GM19025 (cell line): ENCODE results near the gene C1orf52.
"Not testable (repeated sequence)": the region's sequence is repeated elsewhere in the genome, so short reads cannot be mapped to it uniquely, and the experiment has no call there.

ENCODE experiments used
- ATAC-seq: cut with Tn5 transposase; IDR thresholded peaks from one replicate; pipeline ENCODE4 v1.9.1; 2021; ENCODE audit warnings: mild to moderate bottlenecking, low read depth, moderate library complexity; ENCODE audit not compliant: unreplicated experiment

Gene C1orf52

DNA sequence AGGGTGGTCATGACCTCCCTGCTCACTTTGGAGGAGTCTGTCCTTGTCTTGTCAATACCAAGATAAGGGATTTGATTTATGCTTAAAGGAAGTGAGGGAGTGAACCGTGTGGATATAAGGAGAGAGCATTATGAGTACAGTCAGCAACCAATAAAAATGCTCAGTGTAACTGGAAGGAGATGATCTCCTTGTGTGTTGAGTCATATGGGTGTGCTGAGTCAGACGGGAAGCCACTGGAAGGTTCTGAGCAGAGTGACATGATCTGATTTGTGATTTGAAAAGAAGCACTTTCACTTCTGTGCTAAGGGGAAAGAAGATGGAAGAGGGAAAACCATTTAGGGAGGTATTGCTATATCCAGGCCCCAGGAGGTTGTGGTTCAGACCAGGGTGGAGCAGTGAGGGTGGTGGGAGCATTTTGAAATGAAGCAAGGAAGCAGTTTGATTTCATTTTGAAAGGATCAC lies 19.4 kb upstream of the C1orf52 start:
- no peak for ATAC-seq

DNA sequence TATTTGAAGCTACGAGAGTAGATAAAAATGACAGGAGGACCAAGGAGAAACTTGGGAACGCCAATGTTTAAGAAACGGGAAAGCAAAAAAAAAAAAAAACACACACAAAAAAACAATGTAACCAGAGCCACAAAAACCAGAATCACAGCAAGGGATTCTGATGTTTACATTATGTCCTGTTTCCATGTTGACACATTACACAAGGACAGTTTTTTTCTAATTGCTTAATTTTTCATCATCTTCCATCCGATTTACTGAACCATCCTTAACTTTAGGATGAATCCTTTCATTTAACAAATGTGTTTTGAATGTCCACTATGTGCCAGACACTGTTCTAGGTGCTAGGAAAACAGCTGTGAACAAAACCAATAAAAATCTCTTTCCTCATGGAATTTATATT lies 18.3 kb upstream of the C1orf52 start:
- ATAC-seq = no peak

DNA sequence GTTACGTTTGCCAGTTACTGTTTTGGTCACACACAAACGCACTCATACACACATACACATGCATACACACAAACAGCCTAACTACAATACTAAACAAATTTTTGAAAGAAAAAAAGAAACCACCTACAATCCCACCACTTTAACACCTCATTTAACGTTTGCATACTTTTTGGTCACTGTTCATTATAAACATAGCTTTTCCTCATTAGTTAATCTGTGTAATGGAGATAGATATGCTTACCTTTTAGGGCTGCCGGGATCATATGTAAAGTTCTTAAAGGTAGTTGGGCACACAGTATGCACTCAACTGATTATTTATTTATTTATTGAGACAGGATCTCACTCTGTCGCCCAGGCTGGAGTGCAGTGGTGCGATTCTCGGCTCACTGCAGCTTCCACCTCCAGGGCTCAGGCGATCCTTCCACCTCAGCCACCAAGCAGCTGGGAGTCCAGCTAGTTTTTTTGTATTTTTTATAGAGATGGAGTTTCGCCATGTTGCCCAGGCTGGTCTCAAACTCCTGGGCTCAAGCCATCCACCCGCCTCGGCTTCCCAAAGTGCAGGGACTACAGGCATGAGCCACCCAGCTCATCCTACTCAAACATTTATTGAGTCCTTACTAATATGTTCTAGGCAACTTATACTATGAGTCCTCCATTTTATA lies 17.6 kb upstream of the C1orf52 start:
- no peak for ATAC-seq

DNA sequence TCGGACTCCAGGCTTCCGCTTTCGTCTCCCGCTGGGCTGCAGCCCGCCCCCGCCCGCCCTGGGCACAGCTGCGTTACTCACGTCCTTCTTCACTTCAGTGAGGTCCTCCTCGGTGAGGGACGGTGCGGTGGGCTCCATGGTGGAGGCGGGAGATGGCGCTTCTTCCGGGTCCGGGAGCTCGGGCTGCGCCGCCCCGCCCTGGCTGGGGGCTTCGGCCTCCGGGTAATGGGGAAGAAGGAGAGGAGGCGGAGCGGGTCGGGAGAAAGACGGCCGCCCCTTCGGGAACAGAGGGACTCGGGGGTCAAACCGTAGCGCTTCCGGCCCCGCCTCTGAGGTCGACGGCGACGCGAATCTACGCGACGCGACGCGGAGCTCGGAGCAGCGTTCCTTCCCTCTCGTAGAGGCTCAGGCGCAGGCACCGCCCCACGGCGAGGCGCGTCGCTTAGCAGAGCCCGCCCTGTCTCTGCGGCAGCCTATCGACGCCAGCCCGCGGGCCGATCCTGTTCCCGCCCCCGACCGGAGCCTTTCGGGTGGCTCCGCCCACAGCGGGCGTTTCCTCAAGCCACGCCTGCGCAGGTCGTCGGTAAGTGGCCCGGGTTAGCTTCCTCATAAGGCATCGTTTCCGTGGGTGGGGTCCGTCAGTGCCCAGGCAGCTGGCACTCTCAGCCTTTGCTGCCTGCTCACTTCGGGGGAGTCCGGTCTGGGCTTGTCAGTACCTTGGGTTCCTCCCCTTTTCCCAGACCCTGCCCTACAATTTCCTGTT lies 16.9 kb upstream of the C1orf52 start, which contains the start of gene BCL10:
TSS of gene BCL10 (minus strand) at position 418 of the 763 bp plus-strand sequence. CDS start at position 138, 280 bp downstream.
- peak; percentile 96 for ATAC-seq

DNA sequence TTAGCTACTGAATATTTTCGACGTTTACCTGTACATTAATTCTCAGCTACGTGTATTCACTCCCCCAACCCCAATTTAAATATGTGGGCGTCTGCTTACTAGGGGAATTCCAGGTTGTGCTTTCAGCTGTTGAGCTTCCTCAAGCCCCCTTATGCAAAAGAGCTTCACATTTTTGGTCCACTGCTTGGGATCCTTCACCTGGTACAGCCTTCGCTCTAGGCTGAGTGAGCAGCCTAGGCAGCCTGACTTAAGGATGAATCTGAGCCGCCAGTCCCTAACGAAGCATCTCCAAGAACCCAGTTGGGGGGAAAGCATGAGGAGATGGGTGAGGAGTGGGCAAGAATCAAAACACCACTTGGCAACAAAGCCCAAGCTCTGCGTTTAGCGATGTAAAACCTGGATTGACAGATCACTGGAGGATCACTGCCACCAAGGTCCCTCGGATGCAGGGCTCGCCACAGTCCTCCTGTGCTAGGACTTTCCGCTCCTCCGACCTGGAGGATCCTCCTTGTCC lies 16.3 kb upstream of the C1orf52 start:
- ATAC-seq = no peak

DNA sequence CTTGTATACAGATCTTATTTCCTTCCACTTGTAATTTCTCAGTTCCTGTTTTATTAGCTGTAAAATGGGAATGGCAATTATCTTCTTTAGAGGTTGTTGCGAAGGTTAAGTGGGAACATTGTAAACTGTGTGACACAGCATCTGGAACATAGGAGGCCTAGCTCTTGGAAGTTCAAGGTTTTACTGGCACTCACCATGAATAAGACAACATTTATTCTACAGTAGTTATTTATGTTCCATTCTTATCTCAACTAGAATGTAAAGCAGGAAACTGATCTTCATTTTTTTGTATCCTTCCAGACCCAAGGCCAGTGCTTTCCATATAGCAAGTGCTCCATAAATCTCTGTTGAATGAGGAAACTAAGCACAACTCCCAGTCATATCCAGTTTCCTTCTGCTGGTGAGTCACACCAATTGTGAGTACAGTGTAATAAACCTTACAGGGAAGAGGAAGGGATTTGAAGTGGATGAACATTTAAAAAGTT lies 15.5 kb upstream of the C1orf52 start:
- ATAC-seq = no peak

DNA sequence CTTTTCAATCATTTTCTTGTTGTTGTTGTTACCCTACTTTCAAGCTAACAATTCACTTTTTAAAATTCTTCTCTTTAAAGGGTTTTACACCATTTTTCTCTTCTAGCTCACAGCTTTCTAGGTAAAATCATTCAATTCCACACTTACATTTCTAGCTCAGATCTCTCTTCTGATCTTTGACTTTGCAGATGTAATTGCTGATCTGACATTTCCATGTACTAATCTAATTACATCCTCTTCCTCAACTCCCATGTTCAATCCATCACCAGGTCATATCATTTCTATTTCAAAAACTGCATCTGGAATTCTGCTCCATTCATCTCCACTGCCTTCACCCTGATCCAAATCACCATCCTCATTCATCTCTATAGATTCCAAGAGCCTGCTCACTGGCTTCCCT lies 13.9 kb upstream of the C1orf52 start:
- ATAC-seq = no peak

DNA sequence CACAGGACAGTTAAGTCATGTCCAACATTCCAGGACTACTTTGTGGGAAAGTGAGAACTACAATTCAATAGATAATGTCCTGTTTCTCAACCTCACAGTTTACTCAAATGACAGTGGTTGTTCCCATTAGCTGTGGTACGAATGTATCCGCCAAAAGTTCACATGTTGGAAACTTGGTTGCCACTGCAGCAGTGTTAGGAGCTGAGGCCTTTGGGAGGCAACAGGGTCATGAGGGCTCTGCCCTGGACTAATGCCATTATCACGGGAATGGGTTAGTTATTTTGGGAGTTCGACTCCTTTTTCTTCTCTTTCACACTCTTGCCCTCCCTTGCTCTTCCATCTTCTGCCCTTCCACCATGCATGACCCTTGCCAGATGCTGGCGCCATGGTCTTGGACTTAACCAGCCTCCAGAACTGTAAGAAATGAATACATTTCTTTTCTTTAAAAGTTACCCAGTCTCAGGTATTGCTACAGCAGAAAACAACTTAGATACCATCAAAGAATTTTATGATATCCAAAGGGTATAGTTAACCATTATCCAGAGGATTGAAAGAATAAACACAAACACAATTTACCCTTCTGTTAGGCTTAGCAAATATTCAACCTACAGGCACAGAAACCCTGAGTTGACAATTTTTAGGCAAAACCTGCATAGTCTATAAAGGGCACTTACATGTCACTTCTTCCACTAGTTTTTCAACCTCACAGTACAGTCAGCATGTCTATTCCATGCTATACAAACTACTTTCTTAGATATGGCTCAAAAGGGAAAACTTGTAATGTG lies 9.5 kb upstream of the C1orf52 start:
- no peak for ATAC-seq

DNA sequence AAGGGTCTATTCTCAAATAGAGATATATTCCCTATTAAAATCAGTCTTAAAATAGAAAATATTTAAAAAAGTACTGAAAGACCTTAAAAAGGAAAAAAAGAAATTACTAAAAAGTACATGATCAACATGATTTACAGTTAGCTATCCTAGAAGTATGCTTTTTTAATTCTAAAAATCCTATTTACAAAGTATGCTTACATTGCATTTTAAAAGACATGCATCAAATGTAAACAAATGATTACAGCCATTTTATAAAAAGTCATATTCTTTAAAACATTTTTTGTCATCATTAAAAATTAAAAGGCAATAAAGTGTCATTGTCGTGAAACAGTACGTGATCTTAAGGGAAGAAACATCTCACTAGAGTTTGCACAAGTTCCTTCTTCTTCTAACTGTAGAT lies 7.9 kb upstream of the C1orf52 start:
- no peak for ATAC-seq

DNA sequence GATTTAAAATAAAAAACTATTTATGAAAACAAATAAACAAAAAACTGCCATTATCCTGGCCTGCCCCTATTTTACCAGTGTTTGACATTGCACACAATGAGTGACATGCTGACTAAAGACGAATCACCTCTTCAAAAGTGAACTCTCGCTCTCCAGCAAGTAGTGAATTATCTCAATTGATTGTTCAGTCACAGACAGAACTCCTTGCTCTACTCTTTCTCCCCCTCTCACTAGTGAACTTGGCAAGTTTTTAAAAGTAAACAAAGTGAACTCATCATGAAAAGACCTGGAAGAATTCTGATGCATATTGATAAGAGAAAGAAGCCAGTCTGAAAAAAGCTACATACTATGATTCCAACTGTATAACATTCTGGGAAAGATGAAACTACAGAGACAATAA lies 4.7 kb upstream of the C1orf52 start:
- no peak for ATAC-seq

DNA sequence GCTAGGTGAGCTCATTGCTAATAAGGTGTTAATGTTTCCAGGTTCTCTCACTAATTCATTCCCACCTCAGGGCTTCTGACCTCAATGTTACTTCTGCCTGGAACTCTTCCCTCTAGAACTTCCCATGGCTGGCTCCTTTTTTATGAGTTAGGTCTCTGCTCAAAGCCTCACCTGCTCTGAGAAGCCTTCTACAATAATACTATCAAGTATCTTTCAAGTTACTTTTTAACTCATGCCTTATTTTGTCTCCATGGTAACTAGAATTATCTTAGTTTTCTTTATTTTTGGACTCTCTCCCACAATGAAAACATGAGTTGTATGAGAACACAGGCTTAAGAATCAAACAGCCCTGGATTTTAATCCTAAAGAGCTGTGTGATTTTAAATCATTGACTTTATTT lies 3.5 kb upstream of the C1orf52 start:
- no peak for ATAC-seq

DNA sequence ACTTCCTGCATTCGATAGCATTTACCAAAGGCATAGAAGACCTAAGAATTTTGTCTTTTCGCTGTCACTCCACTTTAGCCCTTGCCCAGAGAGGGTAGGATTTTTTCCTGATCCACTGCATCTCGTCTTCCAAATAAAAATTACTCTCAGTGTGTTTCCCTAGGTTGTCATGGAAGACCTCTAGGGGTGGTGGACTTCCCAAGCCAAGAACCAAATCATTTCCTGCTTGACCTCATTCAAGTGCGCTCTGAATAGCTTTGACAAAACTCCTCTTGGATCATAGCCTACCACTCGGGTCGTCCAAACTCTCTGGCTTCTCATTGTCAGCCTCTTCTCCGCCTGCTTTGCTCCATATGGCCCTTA lies 431 bp upstream of the C1orf52 start:
- no peak for ATAC-seq

DNA sequence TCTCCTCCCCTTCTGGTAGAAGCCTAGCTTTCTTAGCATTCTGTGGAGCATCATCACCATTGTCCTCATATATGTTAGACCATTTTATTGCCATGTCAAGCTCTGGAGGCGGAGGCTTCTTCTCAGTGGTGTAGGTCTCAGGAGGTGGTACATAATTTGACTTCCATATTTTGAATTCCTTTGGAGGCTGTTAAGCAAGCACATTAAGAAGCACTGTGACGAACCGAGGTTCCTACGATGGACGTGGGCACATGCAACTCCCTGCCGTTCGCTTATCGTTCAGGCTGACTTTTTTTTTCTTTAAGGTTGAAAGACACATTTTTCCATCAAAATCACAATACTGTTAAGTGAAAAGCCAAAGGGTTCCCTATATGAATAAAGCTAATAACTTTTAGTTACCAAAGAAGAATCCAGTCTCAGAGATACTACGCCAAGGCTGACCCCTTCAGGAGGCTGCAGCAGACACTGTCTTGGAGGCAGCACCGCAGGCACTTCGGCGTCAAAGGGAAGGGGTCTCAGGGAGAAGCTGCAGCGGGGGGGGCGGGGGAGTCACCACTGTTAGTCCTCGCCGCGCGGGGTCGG lies 835 bp downstream of the C1orf52 start:
- no peak for ATAC-seq

DNA sequence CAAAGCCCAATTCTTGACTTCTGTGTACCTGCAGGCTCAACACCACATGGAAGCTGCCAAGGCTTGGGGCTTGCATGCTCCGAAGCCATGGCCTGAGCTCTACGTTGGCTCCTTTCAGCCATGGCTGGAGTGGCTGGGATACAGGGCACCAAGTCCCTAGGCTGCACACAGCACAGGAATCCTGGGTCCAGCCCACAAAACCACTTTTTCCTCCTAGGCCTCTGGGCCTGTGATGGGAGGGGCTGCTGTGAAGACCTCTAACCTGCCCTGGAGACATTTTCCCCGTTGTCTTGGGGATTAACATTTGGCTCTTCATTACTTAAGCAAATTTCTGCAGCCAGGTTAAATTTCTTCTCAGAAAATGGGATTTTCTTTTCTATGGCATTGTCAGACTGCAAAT lies 10.4 kb downstream of the C1orf52 start:
- not testable (repeated sequence) for ATAC-seq

DNA sequence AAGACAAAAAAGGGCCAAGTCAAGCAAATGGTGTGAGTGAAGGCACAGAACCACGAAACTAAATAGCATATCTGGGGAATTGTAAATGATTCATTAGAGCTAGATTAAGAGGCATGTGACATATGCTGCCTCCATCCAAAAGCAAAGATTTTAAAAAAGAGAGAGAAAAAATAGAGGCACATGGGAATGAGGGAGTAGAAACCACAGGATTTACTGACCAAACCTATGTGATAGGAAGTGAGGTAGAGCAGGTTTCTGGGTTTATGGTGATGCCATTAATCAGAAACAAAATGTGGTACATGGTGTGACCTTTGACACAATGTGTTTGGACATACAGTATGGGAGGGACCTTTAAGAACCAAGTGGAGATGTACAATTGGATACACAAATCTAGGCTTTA lies 13.6 kb downstream of the C1orf52 start:
- no peak for ATAC-seq

DNA sequence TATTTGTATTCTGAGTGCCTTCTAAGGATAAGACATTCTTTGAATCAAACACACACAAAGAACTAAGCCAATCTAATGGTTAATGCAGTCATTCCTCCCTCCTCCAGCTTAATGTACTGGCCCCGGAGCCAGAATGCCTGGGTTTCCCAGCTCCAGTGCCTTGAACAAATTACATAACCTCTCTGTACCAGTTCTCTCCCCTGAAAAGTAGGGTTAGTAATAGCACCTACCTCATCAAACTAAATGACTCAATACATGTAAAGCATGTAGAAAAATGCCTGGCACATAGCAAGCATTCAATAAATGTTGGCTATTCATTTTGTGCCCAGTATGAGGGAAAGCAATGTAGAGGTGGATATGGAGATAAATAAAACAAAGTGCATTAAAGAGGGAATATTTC lies 14.0 kb downstream of the C1orf52 start:
- ATAC-seq = no peak

DNA sequence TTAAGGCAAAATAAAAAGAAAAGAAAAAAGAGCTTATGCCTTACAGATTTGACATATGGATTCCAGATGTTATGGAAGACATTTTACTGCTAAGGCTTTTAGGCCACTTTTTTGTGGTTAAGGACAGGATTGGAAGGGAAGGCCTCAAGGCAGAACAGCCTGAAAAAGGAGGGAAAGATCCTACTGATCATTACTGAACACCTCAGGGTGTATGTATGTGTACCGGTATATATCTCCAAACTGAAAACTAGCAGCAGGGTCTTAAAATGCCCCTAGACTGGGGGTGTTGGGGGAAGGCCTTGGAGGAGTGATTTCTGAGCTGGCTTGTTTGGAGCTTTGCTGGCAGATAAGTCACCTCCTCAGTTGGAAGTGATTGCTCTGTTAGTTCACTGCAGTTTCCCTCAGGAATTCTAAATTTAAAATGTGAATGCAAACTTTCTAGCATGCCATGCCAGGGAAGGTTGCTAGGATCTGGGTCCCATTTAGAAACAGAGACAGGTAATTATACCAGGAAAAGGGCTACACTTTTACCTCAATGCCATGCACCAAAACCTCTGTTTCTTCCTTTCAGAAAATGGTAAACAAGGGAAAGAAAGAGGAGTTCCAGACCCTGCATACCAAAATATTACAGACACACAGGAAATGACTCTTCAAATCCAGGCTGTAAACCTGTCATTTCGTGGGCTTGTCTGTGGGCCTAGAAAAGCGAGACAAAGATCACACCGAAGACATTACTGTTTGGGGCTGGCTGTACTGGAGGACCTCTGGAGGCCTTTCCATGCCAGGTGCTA lies 15.0 kb downstream of the C1orf52 start:
- no peak for ATAC-seq

DNA sequence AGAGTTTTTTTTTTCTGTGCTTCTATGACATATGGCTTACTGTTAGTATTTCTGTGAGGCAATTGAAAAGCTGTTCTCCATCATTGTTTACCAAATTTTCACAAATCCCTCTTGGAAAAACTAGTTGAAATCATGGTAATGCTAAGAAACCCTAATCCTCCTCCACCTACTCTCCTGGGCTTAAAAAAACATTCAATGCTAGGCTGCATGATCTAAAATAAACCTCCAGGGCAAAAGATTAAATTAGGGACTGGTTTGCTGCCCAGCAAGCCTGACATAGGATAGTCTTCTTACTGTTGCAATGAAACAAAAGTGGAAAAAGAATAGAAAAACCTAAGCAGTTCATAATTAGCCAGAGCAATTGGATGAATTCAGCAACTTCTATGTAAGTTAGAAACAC lies 16.1 kb downstream of the C1orf52 start:
- no peak for ATAC-seq

DNA sequence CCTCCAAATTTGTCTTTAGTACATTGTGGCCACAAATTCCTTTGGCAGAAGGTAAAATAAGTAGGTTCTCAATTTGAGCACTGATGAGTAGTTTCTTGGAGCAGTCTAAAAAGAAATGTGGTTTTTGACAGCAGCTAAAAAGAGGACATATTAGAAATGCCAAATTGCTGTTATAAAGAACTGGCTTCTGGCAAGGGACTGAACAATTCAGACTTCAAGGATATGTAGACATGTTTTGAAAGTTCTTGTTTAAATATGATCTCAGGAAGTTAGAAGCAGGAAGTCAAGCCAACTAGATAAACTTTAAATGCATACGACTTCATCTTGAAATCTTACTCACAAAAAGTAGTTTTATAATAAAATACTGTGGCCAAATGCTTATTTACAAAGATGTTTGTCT lies 18.8 kb downstream of the C1orf52 start:
- no peak for ATAC-seq

DNA sequence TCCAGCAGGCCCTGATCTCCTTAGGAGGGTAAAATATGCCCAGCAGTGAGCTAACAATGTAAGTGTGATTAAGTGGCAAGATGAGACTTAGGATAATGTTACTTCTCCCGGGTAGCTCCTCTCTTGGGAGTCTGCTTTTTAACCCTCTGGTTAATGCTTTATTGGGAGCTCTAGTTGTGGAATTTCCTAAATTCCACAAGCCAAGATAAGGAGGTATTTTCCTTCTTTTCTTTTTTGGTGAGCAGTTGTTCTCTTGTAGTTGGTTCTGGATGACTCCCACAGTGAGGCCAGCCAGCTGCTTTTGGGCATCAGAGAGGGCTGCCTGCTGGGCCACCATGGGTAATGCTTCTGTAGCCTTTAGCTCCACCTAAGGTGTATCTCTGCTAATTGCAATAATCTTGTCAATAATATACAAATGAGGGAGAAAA lies 19.3 kb downstream of the C1orf52 start:
- ATAC-seq = no peak
